Ovary (tissue), 9 donors: ENCODE data around the gene PIGC. TPM values are rescaled to one million over a fixed set of nuclear protein-coding genes. Genes with fewer than 3 reads are reported as not detected.

Experiments used
- DNase-seq, 5 donors: peaks; one replicate each; pipeline ENCODE4 v3.0.0-alpha.2; 2019 to 2020
- H3K27ac ChIP-seq, 2 donors: fragments of 200-600 bp; one replicate each; pipeline versions ENCODE4 v1.5.1 to v1.8.0; 2019 to 2022
- H3K27me3 ChIP-seq: fragments of 200-600 bp; one replicate; pipeline ENCODE4 v1.8.0; 2022
- H3K36me3 ChIP-seq: fragments of 200-600 bp; sonication (generic); one replicate; pipeline ENCODE4 v1.5.1; 2019
- H3K4me1 ChIP-seq: one replicate; pipeline ENCODE4 v1.8.1; 2013; ENCODE audit warnings: mild to moderate bottlenecking, moderate library complexity; ENCODE audit not compliant: insufficient read depth
- H3K4me3 ChIP-seq: fragments of 200-600 bp; sonication (generic); one replicate; pipeline ENCODE4 v1.5.1; 2017
- H3K9me3 ChIP-seq, 2 donors: fragments of 200-600 bp in 1 of 2; sonication (generic) in 1 of 2; one replicate each; pipeline versions ENCODE4 v1.5.1 to v1.8.1; 2013 to 2019; ENCODE audit warnings: mild to moderate bottlenecking in 1 of 2, moderate library complexity in 1 of 2
- CTCF ChIP-seq, 3 donors: fragments of 450-650 bp in 2 of 3; fragments of 200-600 bp in 1 of 3; IDR thresholded peaks; one replicate each; pipeline versions ENCODE4 v1.5.1 to v1.8.0; 2016 to 2022; ENCODE audit warnings: antibody characterized with exemption in 3 of 3, mild to moderate bottlenecking in 1 of 3
- EP300 ChIP-seq: sonication (generic); formaldehyde crosslinking; IDR thresholded peaks from one replicate; pipeline ENCODE4 v1.6.1; 2017; ENCODE audit warnings: antibody characterized with exemption
- POLR2A ChIP-seq: fragments of 450-650 bp; IDR thresholded peaks from one replicate; pipeline ENCODE4 v1.6.1; 2017; ENCODE audit warnings: antibody characterized with exemption, mild to moderate bottlenecking, moderate library complexity
- WGBS, 3 donors: extraction: QIAGEN DNeasy Blood & Tissue Kit in 1 of 3; methylation state at CpG; one replicate each; pipeline versions ENCODE4 v1.1.5 to v1.1.7; 2013 to 2017; 5-methylcytosine and 5-hydroxymethylcytosine counted together
- intact Hi-C, 4 donors: fragments of 100-400 bp; cut with DNase I; formaldehyde crosslinking; loops; one replicate each; pipeline versions ENCODE4 v1.11.0 to v1.15.1; 2022 to 2023
- polyA plus RNA-seq, 2 donors: library from polyadenylated mRNA; stranded (reverse); fragments of 200-250 nt in 1 of 2; fragments of 350-450 nt in 1 of 2; fragmentation: Illumina TruSeq in 1 of 2; extraction: RNeasy Lipid Tissue Mini Kit (QIAGEN cat#74804) in 1 of 2; gene quantifications; one replicate each; pipeline ENCODE4 v1.2.3, GENCODE V29; 2013 to 2014
- total RNA-seq, 7 donors: library from RNA; depleted of rRNA in 2 of 7; stranded (reverse); fragments of >200 nt in 2 of 7; fragmentation: NEBNext Ultra II Directional in 3 of 7; extraction: Animal tissue kit (Norgen Biotek cat#: 25700) in 3 of 7; gene quantifications; one replicate each; pipeline versions ENCODE4 v1.1.0 to v1.2.4, GENCODE V29; 2016 to 2023
- donor health status: DM: no; HTN: no; CAD: no; lungs with moderate emphysema.
- donor health status: DM: no; HTN: no; CAD: no.
- donor health status: Bipolar disorder and iron deficiency.
- donor health status: DM: yes; HTN: yes; CAD: no.
- donor health status: DM: no; HTN: no; CAD: no.
- donor health status: DM: yes; HTN: yes; CAD: no.

Gene PIGC
- total and polyA plus RNA-seq, 9 donors, result 21.1 to 49.3 (median 25.1) TPM

- no peaks in the 10 kb centered on the region for H3K4me1 ChIP-seq
- no peak overlapping the region for H3K4me3 ChIP-seq
- no peaks in the 10 kb centered on the region for H3K36me3 ChIP-seq
- intact Hi-C loops, result no loop called here
- TF ChIP-seq POLR2A (no peak), CTCF (IDR thresholded peaks at IDR 0.05) (no peak), EP300 (no peak)
- DNase-seq, result no peak
- H3K9me3 ChIP-seq, result no peaks in the 10 kb centered on the region
- H3K27me3 ChIP-seq, result no peaks in the 10 kb centered on the region
- H3K27ac ChIP-seq, result no peak overlapping the region
These were observed 39.6 kb upstream of the PIGC start for GRCh38 chr1:172483448-172483847.

- Histone ChIP-seq H3K36me3 (no peaks in the 10 kb centered on the region), H3K4me1 (no peaks in the 10 kb centered on the region), H3K9me3 (no peaks in the 10 kb centered on the region), H3K27me3 (no peaks in the 10 kb centered on the region), H3K27ac (no peak overlapping the region), H3K4me3 (no peak overlapping the region)
- no peak for TF ChIP-seq POLR2A
- TF ChIP-seq EP300, result no peak
- TF ChIP-seq CTCF (IDR thresholded peaks at IDR 0.05), result no peak
- no peak for DNase-seq
- intact Hi-C loops, result no loop called here
- 0 to 2% (median 0%) methylated on average over 1 of the region's 1 CpG for WGBS, 3 donors
These were observed 38.2 kb upstream of the PIGC start for GRCh38 chr1:172482044-172482443.

DNA sequence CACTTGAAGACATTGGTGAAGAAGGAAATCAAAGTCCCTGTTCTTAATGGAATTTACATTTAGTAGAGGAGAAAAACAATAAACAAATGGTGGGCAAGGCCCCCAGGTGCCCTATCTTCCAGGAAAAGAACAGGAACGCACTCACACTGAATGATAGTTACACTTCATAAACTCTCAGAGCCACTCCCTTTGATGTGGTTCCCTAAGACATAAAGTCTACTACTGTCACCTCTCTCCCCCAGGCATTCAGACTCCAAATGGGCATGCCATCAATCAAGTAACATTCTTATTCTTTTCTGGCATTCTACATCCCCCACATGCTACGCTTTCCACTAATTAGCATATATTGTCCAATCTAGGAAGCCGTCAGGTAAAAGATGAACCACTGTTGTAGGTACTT is 36.6 kb upstream of the PIGC start:
- no peak for DNase-seq
- 71 to 76% (median 72%) methylated on average over 3 of the region's 3 CpGs for WGBS, 3 donors
- Histone ChIP-seq H3K9me3 (no peaks in the 10 kb centered on the region), H3K36me3 (no peaks in the 10 kb centered on the region), H3K4me3 (no peak overlapping the region), H3K4me1 (no peaks in the 10 kb centered on the region), H3K27ac (no peak overlapping the region), H3K27me3 (no peaks in the 10 kb centered on the region)
- intact Hi-C loops, result no loop called here
- no peak for TF ChIP-seq POLR2A
- TF ChIP-seq EP300, result no peak
- TF ChIP-seq CTCF (IDR thresholded peaks at IDR 0.05), result no peak

GRCh38 chr1:172478485-172478884 is 34.6 kb upstream of the PIGC start:
- TF ChIP-seq CTCF (IDR thresholded peaks at IDR 0.05), result no peak
- TF ChIP-seq EP300, result no peak
- no peak for TF ChIP-seq POLR2A
- intact Hi-C loops, result no loop called here
- no peak overlapping the region for H3K4me3 ChIP-seq
- no peaks in the 10 kb centered on the region for H3K36me3 ChIP-seq
- H3K4me1 ChIP-seq, result no peaks in the 10 kb centered on the region
- H3K27me3 ChIP-seq, result no peaks in the 10 kb centered on the region
- DNase-seq, result no peak
- H3K27ac ChIP-seq, result no peak overlapping the region
- H3K9me3 ChIP-seq, result no peaks in the 10 kb centered on the region

GRCh38 chr1:172477741-172478140 is 33.9 kb upstream of the PIGC start:
- H3K9me3 ChIP-seq, result no peaks in the 10 kb centered on the region
- H3K36me3 ChIP-seq, result no peaks in the 10 kb centered on the region
- no peak overlapping the region for H3K27ac ChIP-seq
- H3K4me1 ChIP-seq, result no peaks in the 10 kb centered on the region
- no peak for DNase-seq
- H3K27me3 ChIP-seq, result no peaks in the 10 kb centered on the region
- no peak overlapping the region for H3K4me3 ChIP-seq
- TF ChIP-seq CTCF (IDR thresholded peaks at IDR 0.05), result no peak
- no peak for TF ChIP-seq POLR2A
- TF ChIP-seq EP300, result no peak
- WGBS, 3 donors, result 94 to 96% (median 95%) methylated on average over 1 of the region's 1 CpG
- intact Hi-C loops, result no loop called here
